WI38 (cell line): ENCODE data around the gene CDKAL1.
"Not testable (repeated sequence)": the region's sequence is repeated elsewhere in the genome, so short reads cannot be mapped to it uniquely, and the experiment has no call there.

Experiments used
- H3K4me3 ChIP-seq: 2 replicates; pipeline ENCODE4 v1.5.1; 2011; ENCODE audit warnings: low read depth, mild to moderate bottlenecking, control low read depth, low read length
- CTCF ChIP-seq: IDR thresholded peaks from 2 replicates; pipeline ENCODE4 v1.5.1; 2012; ENCODE audit warnings: low read depth, mild to moderate bottlenecking, control low read depth, low read length

The CDKAL1 gene

DNA sequence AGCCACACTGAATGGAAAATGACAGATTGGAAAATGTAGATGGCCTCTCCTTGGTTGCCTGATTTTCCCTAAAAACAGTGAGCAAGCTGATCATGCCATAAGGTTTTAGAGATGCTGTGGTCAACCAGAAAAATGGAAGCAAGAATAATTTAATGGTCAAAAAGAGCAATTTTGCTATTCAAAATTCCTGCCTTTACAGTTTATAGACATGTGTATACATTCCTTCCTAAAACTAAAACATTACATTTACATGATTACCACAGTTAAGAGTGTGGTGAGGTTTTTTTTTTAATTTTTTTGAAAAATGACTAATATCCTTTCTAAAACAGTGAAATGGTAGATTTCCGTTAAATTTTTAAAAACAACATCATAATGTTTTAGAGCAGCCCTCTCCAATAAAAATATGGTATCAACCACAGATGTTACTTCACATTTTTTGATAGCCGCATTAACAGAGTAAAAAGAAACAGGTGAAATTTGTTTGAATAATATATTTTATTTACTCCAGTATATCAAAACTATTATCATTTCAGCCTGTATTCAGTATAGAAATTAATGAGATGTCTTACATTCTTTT lies 652.3 kb downstream of the CDKAL1 start:
- H3K4me3 ChIP-seq = no peak overlapping the region
- TF ChIP-seq CTCF = no peak

DNA sequence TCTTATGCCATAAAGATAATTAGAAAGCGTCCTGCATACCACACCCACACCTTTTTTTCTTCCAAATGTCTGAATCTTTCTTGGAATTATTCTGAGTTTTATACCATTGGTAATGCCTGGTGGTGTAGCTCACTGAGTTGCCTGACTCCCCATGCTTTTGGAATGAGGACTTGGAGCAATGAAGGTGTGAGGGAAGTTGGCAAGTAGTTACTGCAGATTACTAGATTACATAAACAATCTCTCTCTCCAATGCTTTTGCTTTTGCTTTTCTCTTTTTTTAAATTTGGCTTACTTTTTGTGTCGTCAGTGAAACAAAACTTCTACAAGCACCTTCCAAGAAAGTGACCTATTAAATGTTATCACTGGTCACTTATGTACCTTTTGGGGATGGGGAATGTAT lies 653.2 kb downstream of the CDKAL1 start:
- no peak for TF ChIP-seq CTCF
- no peak overlapping the region for H3K4me3 ChIP-seq

GRCh38 chr6:21188505-21189223 lies 654.4 kb downstream of the CDKAL1 start:
- H3K4me3 ChIP-seq = no peak overlapping the region
- TF ChIP-seq CTCF = no peak

DNA sequence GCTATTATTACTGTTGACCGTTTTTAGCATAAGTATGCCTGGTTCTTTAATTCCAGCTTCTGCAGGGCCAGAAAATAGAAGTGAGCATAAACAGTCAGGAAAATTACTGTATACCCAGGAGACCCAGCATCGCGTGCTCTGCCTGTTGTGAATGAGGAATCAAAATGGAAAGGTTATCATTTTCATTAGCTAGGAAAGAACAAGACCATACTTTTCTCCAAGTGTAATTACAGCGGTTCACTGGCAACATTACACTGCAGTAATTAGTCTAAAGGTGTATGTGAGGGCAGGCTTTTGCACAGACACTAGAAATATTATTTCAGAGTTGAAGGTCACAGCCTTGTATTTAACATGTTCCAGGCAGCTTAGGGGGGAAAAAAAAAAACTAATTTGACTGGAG lies 655.5 kb downstream of the CDKAL1 start:
- no peak overlapping the region for H3K4me3 ChIP-seq
- no peak for TF ChIP-seq CTCF

GRCh38 chr6:21190701-21191100 lies 656.4 kb downstream of the CDKAL1 start:
- no peak for TF ChIP-seq CTCF
- H3K4me3 ChIP-seq = peak overlapping the region; percentile 14; the same call in 1 of the 2 replicates

DNA sequence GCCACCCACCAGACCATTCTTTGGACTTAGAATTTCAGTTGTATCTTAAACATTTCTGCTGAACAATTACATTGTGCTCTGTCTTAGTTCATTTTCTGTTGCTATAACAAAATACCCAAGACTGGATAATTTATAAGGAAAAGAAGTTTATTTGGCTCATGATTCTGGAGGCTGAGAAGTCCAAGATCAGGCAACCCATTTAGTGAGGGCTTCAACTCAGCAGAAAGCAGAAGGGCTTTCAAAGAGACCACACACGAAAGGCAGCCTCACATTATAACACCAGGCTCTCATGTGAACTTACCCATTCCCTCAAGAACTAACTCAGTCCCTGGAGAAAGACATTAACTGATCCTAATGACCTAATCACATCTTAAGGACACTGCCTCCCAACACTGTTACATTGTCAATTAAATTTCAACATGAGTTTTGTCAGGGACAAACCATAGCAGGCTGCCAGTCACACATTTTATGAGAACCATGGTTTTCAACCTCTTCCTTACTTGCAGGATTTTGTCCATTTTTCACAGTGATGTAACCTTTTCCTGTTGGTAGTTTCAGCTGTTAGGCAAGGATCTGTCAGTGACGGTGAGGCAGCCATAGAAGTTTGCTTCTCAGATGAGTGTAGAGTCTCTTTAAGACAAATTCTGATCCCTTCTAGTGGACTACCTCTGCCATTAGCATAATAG lies 659.7 kb downstream of the CDKAL1 start:
- no peak for TF ChIP-seq CTCF
- H3K4me3 ChIP-seq = no peak overlapping the region

DNA sequence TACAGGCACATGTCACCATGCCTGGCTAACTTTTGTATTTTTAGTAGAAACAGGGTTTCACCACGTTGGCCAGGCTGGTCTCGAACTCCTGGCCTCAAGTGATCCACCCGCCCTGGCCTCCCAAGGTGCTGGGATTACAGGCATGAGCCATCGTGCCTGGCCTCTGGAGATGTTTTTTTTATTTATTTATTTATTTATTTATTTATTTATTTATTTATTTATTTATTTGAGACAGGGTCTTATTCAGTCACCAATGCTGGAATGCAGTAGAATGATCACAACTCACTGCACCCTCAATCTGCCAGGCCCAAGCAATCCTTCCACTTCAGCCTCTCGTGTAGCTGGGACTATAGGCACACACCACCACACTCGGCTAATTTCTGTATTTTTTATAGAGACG lies 661.0 kb downstream of the CDKAL1 start:
- H3K4me3 ChIP-seq = not testable (repeated sequence)
